IMR-90 (cell line): ENCODE data around the gene EIF4G3.

Source experiments
- CEBPB ChIP-seq: IDR thresholded peaks from 2 replicates; pipeline ENCODE4 v1.6.1; 2012; ENCODE audit warnings: low read depth, low read length, improper control_type of control experiment
- NFE2L2 ChIP-seq: fragments of 150-350 bp; IDR thresholded peaks from 2 replicates; pipeline ENCODE4 v1.6.1; 2016; ENCODE audit warnings: low read depth, mild to moderate bottlenecking, low read length
- POLR2A ChIP-seq: IDR thresholded peaks from 2 replicates; pipeline ENCODE4 v1.6.1; 2012; ENCODE audit warnings: mild to moderate bottlenecking, low read depth, low read length
- RAD21 ChIP-seq: IDR thresholded peaks from 2 replicates; pipeline ENCODE4 v1.6.1; 2012; ENCODE audit warnings: low read length, improper control_type of control experiment
- TF ChIP-seq, protein P1 (sequence below): conservative IDR thresholded peaks from 2 replicates; pipeline ENCODE4 v1.5.1; 2012; ENCODE audit warnings: mild to moderate bottlenecking, low read depth, low read length, improper control_type of control experiment
- TF ChIP-seq, protein P2 (sequence below): fragments of 150-350 bp; IDR thresholded peaks from 2 replicates; pipeline ENCODE4 v1.6.1; 2017; ENCODE audit warnings: mild to moderate bottlenecking, antibody characterized with exemption, low read length, low read depth

DNA sequence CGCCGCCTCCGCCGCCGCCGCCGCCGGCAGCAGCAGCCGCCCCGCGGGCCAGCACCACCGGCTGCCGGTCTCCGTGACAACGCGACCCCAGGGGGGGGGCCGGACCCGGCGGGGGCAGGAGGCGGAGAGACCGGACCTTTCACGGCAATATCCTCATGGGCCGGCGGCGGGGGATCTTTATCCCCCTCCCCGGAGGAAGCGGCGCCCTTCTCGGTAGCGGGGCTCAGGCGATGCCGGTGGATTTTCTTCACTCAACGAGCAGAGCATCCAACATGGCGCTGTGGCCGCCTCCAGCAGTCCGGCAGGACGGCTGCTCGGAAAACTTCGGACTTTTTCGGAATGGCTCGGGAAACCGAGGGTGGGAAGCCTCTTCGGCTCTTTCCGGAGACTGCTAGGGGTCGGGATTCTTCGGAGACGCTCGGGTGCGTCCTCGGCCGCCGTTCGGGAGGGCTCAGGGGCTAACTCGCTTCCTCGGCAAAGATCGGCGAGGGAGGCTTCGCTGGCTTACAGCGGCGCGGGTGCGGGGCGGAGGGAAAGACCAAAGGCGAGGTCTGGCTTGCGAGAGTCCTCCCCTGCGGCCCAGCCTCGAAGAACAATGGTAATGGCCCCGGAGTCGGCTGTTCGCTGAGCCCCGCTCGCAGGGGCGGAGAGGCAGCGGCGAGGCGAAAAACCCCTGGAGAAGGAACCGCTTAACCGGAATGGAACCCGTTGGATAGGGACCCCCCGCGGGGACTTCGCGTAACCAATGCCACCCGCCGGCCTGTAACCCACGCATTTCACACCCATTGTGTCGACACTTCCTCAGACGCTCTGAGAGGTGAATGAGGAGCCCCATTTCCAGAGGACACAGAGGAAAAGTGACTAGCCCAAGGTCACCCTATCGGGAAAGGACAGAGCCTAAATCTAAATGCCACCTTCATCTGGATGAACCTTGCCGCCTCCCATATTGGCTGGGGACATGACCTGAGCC, at the start of gene EIF4G3:
- TF ChIP-seq, protein P1, sequence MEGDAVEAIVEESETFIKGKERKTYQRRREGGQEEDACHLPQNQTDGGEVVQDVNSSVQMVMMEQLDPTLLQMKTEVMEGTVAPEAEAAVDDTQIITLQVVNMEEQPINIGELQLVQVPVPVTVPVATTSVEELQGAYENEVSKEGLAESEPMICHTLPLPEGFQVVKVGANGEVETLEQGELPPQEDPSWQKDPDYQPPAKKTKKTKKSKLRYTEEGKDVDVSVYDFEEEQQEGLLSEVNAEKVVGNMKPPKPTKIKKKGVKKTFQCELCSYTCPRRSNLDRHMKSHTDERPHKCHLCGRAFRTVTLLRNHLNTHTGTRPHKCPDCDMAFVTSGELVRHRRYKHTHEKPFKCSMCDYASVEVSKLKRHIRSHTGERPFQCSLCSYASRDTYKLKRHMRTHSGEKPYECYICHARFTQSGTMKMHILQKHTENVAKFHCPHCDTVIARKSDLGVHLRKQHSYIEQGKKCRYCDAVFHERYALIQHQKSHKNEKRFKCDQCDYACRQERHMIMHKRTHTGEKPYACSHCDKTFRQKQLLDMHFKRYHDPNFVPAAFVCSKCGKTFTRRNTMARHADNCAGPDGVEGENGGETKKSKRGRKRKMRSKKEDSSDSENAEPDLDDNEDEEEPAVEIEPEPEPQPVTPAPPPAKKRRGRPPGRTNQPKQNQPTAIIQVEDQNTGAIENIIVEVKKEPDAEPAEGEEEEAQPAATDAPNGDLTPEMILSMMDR: no peak
- TF ChIP-seq, protein P2, sequence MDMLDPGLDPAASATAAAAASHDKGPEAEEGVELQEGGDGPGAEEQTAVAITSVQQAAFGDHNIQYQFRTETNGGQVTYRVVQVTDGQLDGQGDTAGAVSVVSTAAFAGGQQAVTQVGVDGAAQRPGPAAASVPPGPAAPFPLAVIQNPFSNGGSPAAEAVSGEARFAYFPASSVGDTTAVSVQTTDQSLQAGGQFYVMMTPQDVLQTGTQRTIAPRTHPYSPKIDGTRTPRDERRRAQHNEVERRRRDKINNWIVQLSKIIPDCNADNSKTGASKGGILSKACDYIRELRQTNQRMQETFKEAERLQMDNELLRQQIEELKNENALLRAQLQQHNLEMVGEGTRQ: no peak
- peak; percentile 90 for TF ChIP-seq POLR2A
- TF ChIP-seq RAD21: no peak
- TF ChIP-seq NFE2L2: 0 out of 2 replicates have a peak, but pooled peaks have one; percentile 1
- TF ChIP-seq CEBPB: no peak
